Heart right ventricle (tissue), 16 donors: Measurements from ENCODE around the gene TMEM253. TPM values are rescaled to one million over a fixed set of nuclear protein-coding genes. Genes with fewer than 3 reads are reported as not detected.

ENCODE experiments used
- ATAC-seq, 8 donors: fragments of 200-7000 bp; cut with Tn5 transposase; one replicate each; pipeline ENCODE4 v1.9.1; 2020; ENCODE audit warnings: mild to moderate bottlenecking in 8 of 8, moderate library complexity in 8 of 8, moderate number of reproducible peaks in 1 of 8
- DNase-seq, 2 donors: peaks; one replicate each; pipeline ENCODE4 v3.0.0-alpha.2; 2020
- H3K27ac ChIP-seq, 10 donors: fragments of 200-600 bp; sonication (generic) in 2 of 10; one replicate each; pipeline versions ENCODE4 v1.5.0 to v1.8.0; 2020 to 2022; ENCODE audit warnings: mild to moderate bottlenecking in 3 of 10
- H3K27me3 ChIP-seq, 7 donors: fragments of 200-600 bp; one replicate each; pipeline ENCODE4 v1.8.0; 2021 to 2022; ENCODE audit warnings: mild to moderate bottlenecking in 2 of 7
- H3K36me3 ChIP-seq, 9 donors: fragments of 200-600 bp; sonication (generic) in 1 of 9; one replicate each; pipeline versions ENCODE4 v1.5.0 to v1.8.0; 2020 to 2022; ENCODE audit warnings: mild to moderate bottlenecking in 2 of 9
- H3K4me1 ChIP-seq, 9 donors: fragments of 200-600 bp; sonication (generic) in 1 of 9; one replicate each; pipeline versions ENCODE4 v1.5.0 to v1.8.0; 2020 to 2022; ENCODE audit warnings: mild to moderate bottlenecking in 4 of 9
- H3K4me3 ChIP-seq, 10 donors: fragments of 200-600 bp; sonication (generic) in 2 of 10; one replicate each; pipeline versions ENCODE4 v1.5.0 to v1.8.0; 2020 to 2022; ENCODE audit warnings: mild to moderate bottlenecking in 7 of 10, moderate library complexity in 2 of 10
- H3K9me3 ChIP-seq, 11 donors: fragments of 200-600 bp in 10 of 11; sonication (generic) in 2 of 11; one replicate each; pipeline versions ENCODE4 v1.5.0 to v1.8.0; 2013 to 2022; ENCODE audit warnings: mild to moderate bottlenecking in 2 of 11, control low read depth in 1 of 11, moderate library complexity in 1 of 11
- CTCF ChIP-seq, 9 donors: fragments of 200-600 bp; sonication (generic) in 2 of 9; IDR thresholded peaks; one replicate each; pipeline versions ENCODE4 v1.5.0 to v1.8.0; 2021 to 2022; ENCODE audit warnings: antibody characterized with exemption in 9 of 9, mild to moderate bottlenecking in 5 of 9, moderate library complexity in 1 of 9
- WGBS, 2 donors: extraction: QIAGEN DNeasy Blood & Tissue Kit; methylation state at CpG; one replicate each; pipeline ENCODE4 v1.1.7; 2013; ENCODE audit warnings: inconsistent platforms in 1 of 2; 5-methylcytosine and 5-hydroxymethylcytosine counted together
- intact Hi-C, 10 donors: fragments of 100-400 bp; cut with DNase I; formaldehyde crosslinking; loops; one replicate each; pipeline versions ENCODE4 v1.11.1 to v1.14.2; 2022
- polyA plus RNA-seq, 2 donors: library from polyadenylated mRNA; stranded (reverse); fragments of 200-250 nt; gene quantifications; one replicate each; pipeline ENCODE4 v1.2.3, GENCODE V29; 2013
- total RNA-seq, 10 donors: library from RNA; stranded (reverse); fragmentation: NEBNext Ultra II Directional in 3 of 10; extraction: Animal tissue kit (Norgen Biotek cat#: 25700) in 3 of 10; gene quantifications; one replicate each; pipeline versions ENCODE4 v1.2.1 to v1.2.4, GENCODE V29; 2021 to 2023
- donor health status: Arrhythmogenic right ventricular cardiomyopathy.
- donor health status: ischemic (EF 13 %, LVEDD 7.1; RV severe dilation, severe dysfunction).
- donor health status: healthy with polysubstance abuse.
- donor health status: DM: no; HTN: yes; CAD: no.
- donor health status: DM: no; HTN: no; CAD: no.
- donor health status: ischemic (EF 25% LVEDD 6.9; RV normal size, moderate dysfunction).
- donor health status: ischemic (EF 25% LVEDD 5.7; RV mildly dilated, moderate dysfunction).
- donor health status: healthy.
- donor health status: DM: yes; HTN: yes; CAD: no.
- donor health status: Ischemic cardiomyopathy.
- donor health status: ischemic (EF 35%, LVEDD 5.7; RV mildly dilated, moderate dysfunction).
- donor health status: nonischemic (EF 11% LVEDD 7.7; RV severe dilation, severe dysfunction).
- donor health status: DM: yes; HTN: yes; CAD: no.
- donor health status: PGD.
- donor health status: ischemic (EF 29% LVEDD 5.4; RV normal size, mild dysfunction).
- donor health status: nonischemic (EF 23%, LVEDD 6.1; RV moderate dilation, normal function).

TMEM253 gene
- total and polyA plus RNA-seq, 12 donors, result 0.16 to 1.1 (median 0.30) TPM; not detected in 1

- no peak for TF ChIP-seq CTCF (IDR thresholded peaks at IDR 0.05)
- Histone ChIP-seq H3K4me3 (no peak overlapping the region), H3K27me3 (peaks cover 0 to 3% (median 0%) of the 10 kb centered on the region in 7 donors), H3K36me3 (no peaks in the 10 kb centered on the region), H3K4me1 (no peaks in the 10 kb centered on the region), H3K27ac (no peak overlapping the region), H3K9me3 (peaks cover 0 to 29% (median 8%) of the 10 kb centered on the region in 11 donors)
- no peak for DNase-seq
- intact Hi-C loops, result no loop called here
- ATAC-seq, result no peak
These were observed 44.6 kb downstream of the TMEM253 start for GRCh38 chr14:21145437-21145836.

GRCh38 chr14:21149641-21150367, 48.9 kb downstream of the TMEM253 start:
- peaks cover 0 to 3% (median 0%) of the 10 kb centered on the region in 7 donors for H3K27me3 ChIP-seq
- 82 to 84% methylated on average over 4 of the region's 4 CpGs for WGBS, 2 donors
- no peaks in the 10 kb centered on the region for H3K36me3 ChIP-seq
- no peak for TF ChIP-seq CTCF (IDR thresholded peaks at IDR 0.05)
- H3K4me3 ChIP-seq, result no peak overlapping the region
- ATAC-seq, result no peak
- DNase-seq, result no peak
- intact Hi-C loops, result no loop called here
- no peak overlapping the region for H3K27ac ChIP-seq
- H3K9me3 ChIP-seq, result peaks cover 0 to 17% (median 8%) of the 10 kb centered on the region in 11 donors
- no peaks in the 10 kb centered on the region for H3K4me1 ChIP-seq

Other genes starting within 250 kb of the TMEM253 start
- not detected for gene RNASE3, start 209.7 kb upstream of the TMEM253 start, total RNA-seq
- gene RNASE3, start 209.7 kb upstream of the TMEM253 start, polyA plus RNA-seq, result under 1 TPM in 1 of 2 donors, not detected in 1; 0.06 TPM
- 1 to 10 TPM in 4 of 10 donors, not detected in 6; 1.2 to 7.8 (median 4.4) TPM for gene RNASE2, start 145.6 kb upstream of the TMEM253 start, total RNA-seq
- 1 to 10 TPM; 2.9 to 4.4 TPM for gene RNASE2, start 145.6 kb upstream of the TMEM253 start, polyA plus RNA-seq
- gene METTL17, start 111.1 kb upstream of the TMEM253 start, total RNA-seq, result 10 to 100 TPM; 28.8 to 56.4 (median 38.3) TPM
- gene METTL17, start 111.1 kb upstream of the TMEM253 start, polyA plus RNA-seq, result 10 to 100 TPM; 50.2 to 79.3 TPM
- not detected for gene SLC39A2, start 101.8 kb upstream of the TMEM253 start, total RNA-seq
- gene SLC39A2, start 101.8 kb upstream of the TMEM253 start, polyA plus RNA-seq, result not detected
- gene NDRG2, start 76.0 kb upstream of the TMEM253 start, total RNA-seq, result 100 to 1,000 TPM; 242 to 420 (median 299) TPM
- 100 to 1,000 TPM; 286 to 293 TPM for gene NDRG2, start 76.0 kb upstream of the TMEM253 start, polyA plus RNA-seq
- 1 to 10 TPM in 5 of 10 donors, under 1 TPM in 5; 0.28 to 3.2 (median 0.91) TPM for gene TPPP2, start 70.8 kb upstream of the TMEM253 start, total RNA-seq
- gene TPPP2, start 70.8 kb upstream of the TMEM253 start, polyA plus RNA-seq, result 1 to 10 TPM in 1 of 2 donors, under 1 TPM in 1; 0.75 to 1.1 TPM
- gene RNASE13, start 66.3 kb upstream of the TMEM253 start, total RNA-seq, result not detected
- gene RNASE13, start 66.3 kb upstream of the TMEM253 start, polyA plus RNA-seq, result not detected
- not detected for gene RNASE7, start 58.7 kb upstream of the TMEM253 start, total RNA-seq
- under 1 TPM in 1 of 2 donors, not detected in 1; 0.03 TPM for gene RNASE7, start 58.7 kb upstream of the TMEM253 start, polyA plus RNA-seq
- not detected for gene RNASE8, start 43.2 kb upstream of the TMEM253 start, total RNA-seq
- not detected for gene RNASE8, start 43.2 kb upstream of the TMEM253 start, polyA plus RNA-seq
- 10 to 100 TPM; 14.2 to 24.4 (median 17.5) TPM for gene ARHGEF40, start 30.8 kb upstream of the TMEM253 start, total RNA-seq
- gene ARHGEF40, start 30.8 kb upstream of the TMEM253 start, polyA plus RNA-seq, result 10 to 100 TPM; 21.1 to 25.2 TPM
- 10 to 100 TPM; 22.1 to 58.4 (median 32.2) TPM for gene ZNF219, start 2.4 kb upstream of the TMEM253 start, total RNA-seq
- 10 to 100 TPM; 37.1 to 39.2 TPM for gene ZNF219, start 2.4 kb upstream of the TMEM253 start, polyA plus RNA-seq
- gene OR5AU1, start 55.0 kb downstream of the TMEM253 start, total RNA-seq, result not detected
- not detected for gene OR5AU1, start 55.0 kb downstream of the TMEM253 start, polyA plus RNA-seq
- 100 to 1,000 TPM; 227 to 300 (median 259) TPM for gene HNRNPC, start 168.4 kb downstream of the TMEM253 start, total RNA-seq
- gene HNRNPC, start 168.4 kb downstream of the TMEM253 start, polyA plus RNA-seq, result 100 to 1,000 TPM; 320 to 358 TPM
- gene RPGRIP1, start 179.0 kb downstream of the TMEM253 start, total RNA-seq, result under 1 TPM in 9 of 10 donors, not detected in 1; 0.12 to 0.85 (median 0.34) TPM
- under 1 TPM; 0.19 to 0.73 TPM for gene RPGRIP1, start 179.0 kb downstream of the TMEM253 start, polyA plus RNA-seq